HG03159 (cell line): ENCODE data around the gene PGM2.
"Not testable (repeated sequence)": the region's sequence is repeated elsewhere in the genome, so short reads cannot be mapped to it uniquely, and the experiment has no call there.

Experiments used
- ATAC-seq: cut with Tn5 transposase; IDR thresholded peaks from one replicate; pipeline ENCODE4 v1.9.1; 2021; ENCODE audit warnings: mild to moderate bottlenecking, moderate library complexity; ENCODE audit not compliant: unreplicated experiment

Gene PGM2

DNA sequence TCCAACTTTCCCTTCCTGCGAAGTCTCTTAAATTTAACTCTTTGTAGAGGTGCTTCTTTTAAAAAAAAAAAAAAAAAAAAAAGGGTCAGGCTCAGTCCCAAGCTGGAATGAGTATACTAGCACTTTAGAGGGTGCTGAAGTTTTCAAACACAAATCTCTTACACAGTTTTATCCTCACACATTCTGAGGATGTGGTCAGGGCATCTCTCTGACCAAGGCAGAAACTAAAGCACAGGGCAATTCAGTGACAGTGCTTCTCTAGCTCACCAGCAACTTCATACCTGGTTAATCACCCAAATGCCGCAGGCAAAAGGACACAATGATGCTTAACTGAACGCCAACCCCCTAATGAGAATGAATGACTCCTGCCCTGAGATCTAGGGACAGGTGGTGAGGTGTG, 9.8 kb upstream of the PGM2 start:
- ATAC-seq = no peak

DNA sequence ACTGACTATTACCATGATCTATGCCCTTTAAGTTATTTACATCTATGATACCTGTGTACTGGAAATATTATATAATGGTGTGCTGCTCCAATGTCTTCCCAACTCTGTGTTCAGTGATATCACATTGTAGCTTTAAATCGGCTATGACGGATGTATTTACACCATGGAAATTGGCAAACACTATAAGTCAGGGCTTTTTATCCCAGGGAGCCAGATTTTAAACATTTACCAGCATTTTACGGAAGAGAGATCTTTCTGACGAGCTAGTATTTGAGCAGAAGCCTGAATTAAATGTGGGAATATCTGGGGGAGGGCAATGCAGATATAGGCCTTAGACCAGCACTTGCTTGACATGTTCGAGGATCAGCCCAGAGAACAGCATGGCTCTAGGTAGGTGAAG, 7.7 kb upstream of the PGM2 start:
- ATAC-seq = no peak

- ATAC-seq = not testable (repeated sequence)
These were observed 6.0 kb upstream of the PGM2 start for GRCh38 chr4:37820458-37820857.

DNA sequence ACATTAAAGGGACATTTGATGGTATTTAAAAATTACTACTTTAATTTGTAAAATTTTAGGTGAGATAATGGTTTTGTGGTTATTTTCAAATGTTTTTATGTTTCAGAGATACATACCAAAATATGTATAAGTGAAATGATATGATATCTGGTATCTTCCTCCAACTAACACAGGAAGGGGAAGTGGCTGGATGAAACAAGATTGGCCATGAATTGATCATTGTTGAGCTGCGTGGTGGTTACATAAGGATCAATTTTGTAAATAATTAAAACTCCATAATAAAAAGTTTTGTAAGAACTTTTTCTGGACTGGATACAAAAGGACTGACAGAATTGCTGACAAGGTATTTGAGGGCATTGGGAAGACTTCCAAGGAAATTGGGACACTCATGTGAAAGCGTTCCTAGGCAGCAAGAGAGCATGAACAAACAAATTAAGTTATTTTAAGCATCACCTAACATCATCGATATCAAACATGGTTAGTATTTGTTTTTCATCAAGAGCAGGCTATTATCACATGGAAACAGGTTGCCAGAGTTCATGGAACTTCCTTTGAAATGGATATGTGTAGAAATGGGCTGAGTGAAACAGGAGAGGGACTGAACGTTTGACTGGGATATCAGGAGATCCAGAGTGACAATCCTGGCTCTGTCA, 4.4 kb upstream of the PGM2 start:
- no peak for ATAC-seq

DNA sequence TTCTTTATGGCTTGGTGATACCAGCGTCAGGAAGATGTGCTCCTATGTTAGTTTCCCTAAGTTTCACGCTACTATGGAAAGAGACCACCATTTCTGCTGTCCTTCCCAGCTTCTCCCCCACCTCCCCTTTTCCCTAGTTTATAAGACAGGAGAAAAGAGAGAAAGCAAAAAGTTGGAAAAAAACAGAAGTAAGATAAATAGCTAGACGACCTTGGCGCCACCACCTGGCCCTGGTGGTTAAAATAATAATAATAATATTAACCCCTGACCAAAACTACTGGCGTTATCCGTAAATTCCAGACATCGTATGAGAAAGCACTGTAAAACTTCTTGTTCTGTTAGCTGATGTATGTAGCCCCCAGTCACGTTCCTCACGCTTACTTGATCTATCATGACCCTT, 985 bp upstream of the PGM2 start:
- not testable (repeated sequence) for ATAC-seq

DNA sequence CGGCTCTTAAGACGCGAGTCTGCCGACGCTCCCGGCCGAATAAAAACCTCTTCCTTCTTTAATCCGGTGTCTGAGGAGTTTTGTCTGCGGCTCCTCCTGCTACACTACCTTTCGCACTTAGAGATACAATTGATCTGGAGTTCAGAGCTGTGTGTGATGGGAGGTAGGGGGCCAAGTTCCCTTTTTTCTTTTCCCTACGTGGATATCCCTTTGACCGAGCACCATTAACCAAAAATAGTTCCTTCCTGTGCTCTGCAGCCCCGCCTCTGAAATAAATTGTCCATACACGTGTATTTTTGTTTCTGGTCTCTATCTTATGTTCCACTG, 555 bp upstream of the PGM2 start:
- peak; percentile 11 for ATAC-seq

- ATAC-seq = peak; percentile 44
These were observed 672 bp downstream of the PGM2 start for GRCh38 chr4:37827030-37827685.

- no peak for ATAC-seq
These were observed 1.4 kb downstream of the PGM2 start for GRCh38 chr4:37827802-37828321.

DNA sequence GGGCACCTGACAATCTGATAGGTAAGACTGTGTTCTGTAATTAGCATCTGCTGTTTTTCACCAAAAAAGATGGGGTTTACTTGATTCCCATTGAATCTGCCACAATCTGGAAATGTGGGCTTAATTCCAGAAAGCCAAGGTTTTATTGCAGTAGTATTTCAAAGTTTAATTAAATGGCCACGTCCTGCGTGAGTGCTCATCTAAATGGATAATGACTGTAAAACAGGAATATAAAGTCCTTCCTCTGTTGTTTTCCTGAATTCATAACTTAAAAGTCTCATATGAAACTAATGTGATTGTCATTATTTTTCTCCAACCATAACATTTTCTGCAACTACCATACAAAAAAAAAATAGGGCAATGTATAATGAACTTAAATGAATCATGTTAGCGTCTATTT, 2.4 kb downstream of the PGM2 start:
- ATAC-seq = no peak

DNA sequence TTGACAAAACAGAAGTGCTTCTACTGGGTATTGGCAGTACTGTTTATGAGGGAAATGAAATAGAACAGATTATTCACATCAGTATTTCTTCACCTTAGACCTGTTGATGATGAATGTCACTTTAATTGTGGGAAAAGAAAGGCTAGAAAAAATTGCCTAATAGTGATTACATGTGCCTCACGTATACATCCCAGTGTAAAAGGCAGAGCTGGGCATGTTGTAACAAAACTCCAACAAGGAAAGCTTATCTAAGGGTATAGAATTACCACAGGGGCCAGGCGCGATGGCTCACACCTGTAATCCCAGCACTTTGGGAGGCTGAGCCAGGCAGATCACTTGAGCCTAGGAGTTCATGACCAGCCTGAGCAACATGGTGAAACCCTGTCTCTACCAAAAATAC, 4.2 kb downstream of the PGM2 start:
- no peak for ATAC-seq

GRCh38 chr4:37835031-37835430, 8.5 kb downstream of the PGM2 start:
- ATAC-seq = no peak

DNA sequence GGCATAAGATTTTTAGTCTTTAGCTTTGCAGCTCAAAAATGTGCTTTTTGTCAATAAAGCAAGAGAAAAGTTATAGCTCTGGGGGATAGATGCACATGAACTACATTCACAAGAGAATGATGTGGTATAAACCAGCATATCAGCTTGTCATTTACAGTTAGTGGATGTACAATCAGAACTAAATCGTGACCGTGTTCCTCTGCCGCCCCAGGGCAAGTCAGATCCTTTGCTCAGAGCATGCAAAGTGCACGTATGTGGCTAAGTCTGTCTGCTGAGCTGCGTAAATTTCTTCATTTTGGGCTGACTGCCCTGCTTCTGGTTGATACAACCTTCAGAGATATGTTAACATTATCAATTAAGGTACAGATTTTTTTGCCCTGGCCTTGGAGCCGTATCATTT, 9.3 kb downstream of the PGM2 start:
- ATAC-seq = no peak

DNA sequence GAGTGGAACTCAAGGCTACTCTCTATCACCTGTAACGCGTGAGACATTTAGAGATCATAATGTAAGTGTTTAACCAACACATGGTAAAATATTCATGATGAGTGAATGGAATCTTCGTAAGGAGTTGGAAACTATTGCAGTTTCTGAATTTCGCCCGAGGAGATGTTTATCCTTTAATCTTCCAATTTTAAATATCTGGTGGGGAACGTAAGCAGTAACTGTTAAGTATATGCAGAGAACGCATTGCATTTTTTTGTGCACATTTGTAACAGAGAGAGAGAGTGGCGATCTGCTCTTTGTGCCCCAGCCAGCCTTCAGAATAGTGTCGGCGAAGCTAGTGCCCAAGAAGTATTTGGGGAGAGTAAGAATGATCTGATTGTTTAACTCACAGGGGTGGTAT, 9.8 kb downstream of the PGM2 start:
- no peak for ATAC-seq

GRCh38 chr4:37836838-37837440, 10.5 kb downstream of the PGM2 start:
- no peak for ATAC-seq

GRCh38 chr4:37837446-37837845, 11.0 kb downstream of the PGM2 start:
- ATAC-seq = no peak

- ATAC-seq = no peak
These were observed 12.9 kb downstream of the PGM2 start for GRCh38 chr4:37839426-37839825.

GRCh38 chr4:37844204-37844603, 17.7 kb downstream of the PGM2 start:
- no peak for ATAC-seq

GRCh38 chr4:37845201-37845600, 18.7 kb downstream of the PGM2 start:
- no peak for ATAC-seq

GRCh38 chr4:37847311-37847884, 20.9 kb downstream of the PGM2 start:
- ATAC-seq = no peak

GRCh38 chr4:37852376-37852775, 25.9 kb downstream of the PGM2 start:
- ATAC-seq = no peak

- ATAC-seq = no peak
These were observed 31.6 kb downstream of the PGM2 start for GRCh38 chr4:37858112-37858511.

DNA sequence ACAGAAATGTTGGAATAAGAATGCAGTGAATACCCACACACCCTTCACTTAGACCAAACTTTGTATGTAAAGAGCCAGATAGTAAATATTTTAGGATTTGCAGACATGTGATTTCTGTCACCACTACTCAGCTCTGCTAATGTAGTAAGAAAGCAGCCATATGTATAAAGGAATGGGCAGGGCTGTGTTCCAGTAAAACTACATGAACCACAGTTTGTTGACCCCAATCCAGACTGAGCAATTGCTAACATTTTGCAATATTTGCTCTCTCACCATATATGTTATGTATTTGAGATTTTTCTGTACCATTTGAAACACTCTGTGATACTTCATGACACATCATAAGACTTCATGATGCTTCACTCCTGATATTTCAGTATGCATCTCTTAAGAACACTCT, 32.4 kb downstream of the PGM2 start:
- ATAC-seq = no peak
